ENCODE data around the gene FYCO1. TPM values are rescaled to one million over a fixed set of nuclear protein-coding genes. Genes with fewer than 3 reads are reported as not detected.

FYCO1 gene
- 15.2 and 22.8 TPM in 2 replicates for total RNA-seq

GRCh38 chr3:45995236-45996192 lies at the start of gene FYCO1:
Gene FYCO1, minus strand, starts transcription at chr3:45995824. Its CDS starts 10,914 bp downstream, at chr3:45984910.

GRCh38 chr3:46027021-46027705 lies 31.5 kb upstream of the FYCO1 start, which contains the start of gene XCR1:
Gene XCR1, minus strand, starts transcription at chr3:46027483. Its CDS starts 5,536 bp downstream, at chr3:46021947.

DNA sequence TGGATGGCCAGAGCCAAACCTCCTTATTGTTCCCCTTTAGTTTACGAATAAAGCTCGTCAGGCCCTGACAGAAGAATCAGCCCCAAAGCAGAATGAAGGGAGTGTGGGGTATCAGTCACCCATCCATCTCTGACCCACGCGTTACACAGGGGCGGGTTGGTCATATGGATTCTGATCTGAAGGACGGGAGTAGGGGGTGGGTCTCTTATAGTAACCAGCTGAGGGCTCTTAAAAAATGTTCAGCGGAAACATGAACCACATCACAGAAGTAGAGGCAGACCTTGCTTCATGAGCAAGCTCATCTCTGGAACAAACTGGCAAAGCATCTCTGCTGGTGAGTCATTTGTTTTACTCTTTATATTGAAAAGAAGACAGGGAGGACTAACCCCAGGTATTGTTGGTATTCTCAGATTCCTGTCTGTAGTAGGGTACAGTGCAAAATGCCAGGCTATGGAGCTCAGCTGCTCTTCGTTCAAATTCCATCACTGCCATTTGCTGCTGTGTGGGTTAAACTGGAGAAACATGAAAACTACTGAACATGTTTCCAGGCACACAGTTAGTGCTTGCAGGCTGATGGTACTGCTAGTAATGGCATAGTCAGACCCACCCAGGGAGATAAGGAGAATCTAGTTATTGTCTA lies 52.3 kb downstream of the FYCO1 start, which contains the start of gene CXCR6:
Gene CXCR6, plus strand, starts transcription at position 258 of the 640 bp plus-strand sequence. CDS start 3,018 bp downstream, outside the sequence.

GRCh38 chr3:45885979-45886705 lies 109.5 kb downstream of the FYCO1 start, which contains the start of gene CCR9:
Gene CCR9, plus strand, starts transcription at chr3:45886543. Its CDS starts 8,391 bp downstream, at chr3:45894934.

Other genes with a start within 250 kb of the FYCO1 start
- 0.49 and 2.4 TPM in 2 replicates for gene SLC6A20, start 199.3 kb downstream of the FYCO1 start, total RNA-seq
- 6.7 and 11.4 TPM in 2 replicates for gene LZTFL1, start 153.7 kb downstream of the FYCO1 start, total RNA-seq
- under 0.01 TPM in 1 of 2 replicates, not detected in the other for gene CCR9, start 109.3 kb downstream of the FYCO1 start, total RNA-seq
- not detected in 2 replicates for gene CXCR6, start 52.4 kb downstream of the FYCO1 start, total RNA-seq
- gene XCR1, start 31.7 kb upstream of the FYCO1 start, total RNA-seq = not detected in 2 replicates
- not detected in 2 replicates for gene CCR1, start 212.5 kb upstream of the FYCO1 start, total RNA-seq
- gene CCR3, start 246.6 kb upstream of the FYCO1 start, total RNA-seq = not detected in 2 replicates

Data from mesangial cell (primary cell).